ENCODE results near the gene SAMD4A. TPM values are rescaled to one million over a fixed set of nuclear protein-coding genes. Genes with fewer than 3 reads are reported as not detected.

SAMD4A gene
- total RNA-seq, 2 experiments from 2014 or later, result 3.6 to 3.9 TPM

DNA sequence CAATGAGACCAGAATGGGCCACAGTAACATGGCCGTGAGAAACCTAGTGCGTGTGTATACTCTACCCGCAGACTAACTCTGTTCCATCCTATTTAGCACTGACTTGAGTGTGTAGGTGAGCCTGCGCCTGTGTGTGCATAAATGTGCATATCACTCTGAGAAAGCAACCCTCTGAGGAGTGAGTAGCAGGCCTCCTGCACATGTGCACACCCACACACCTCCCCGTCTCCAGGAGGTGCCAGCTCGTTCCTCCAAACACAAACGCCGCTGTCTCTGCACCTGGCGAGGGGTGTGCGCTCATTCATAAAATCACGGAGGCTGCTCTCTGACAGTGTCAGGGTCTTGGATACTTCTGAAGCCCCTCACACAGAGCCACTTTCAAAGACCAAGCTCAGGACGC, 196.8 kb downstream of the SAMD4A start:
- CTCF ChIA-PET, result interaction anchor here (2.4 kb wide), 1 partner anchor 9 kb away, joined by 6 read pairs; no protein-coding TSS in a partner anchor

DNA sequence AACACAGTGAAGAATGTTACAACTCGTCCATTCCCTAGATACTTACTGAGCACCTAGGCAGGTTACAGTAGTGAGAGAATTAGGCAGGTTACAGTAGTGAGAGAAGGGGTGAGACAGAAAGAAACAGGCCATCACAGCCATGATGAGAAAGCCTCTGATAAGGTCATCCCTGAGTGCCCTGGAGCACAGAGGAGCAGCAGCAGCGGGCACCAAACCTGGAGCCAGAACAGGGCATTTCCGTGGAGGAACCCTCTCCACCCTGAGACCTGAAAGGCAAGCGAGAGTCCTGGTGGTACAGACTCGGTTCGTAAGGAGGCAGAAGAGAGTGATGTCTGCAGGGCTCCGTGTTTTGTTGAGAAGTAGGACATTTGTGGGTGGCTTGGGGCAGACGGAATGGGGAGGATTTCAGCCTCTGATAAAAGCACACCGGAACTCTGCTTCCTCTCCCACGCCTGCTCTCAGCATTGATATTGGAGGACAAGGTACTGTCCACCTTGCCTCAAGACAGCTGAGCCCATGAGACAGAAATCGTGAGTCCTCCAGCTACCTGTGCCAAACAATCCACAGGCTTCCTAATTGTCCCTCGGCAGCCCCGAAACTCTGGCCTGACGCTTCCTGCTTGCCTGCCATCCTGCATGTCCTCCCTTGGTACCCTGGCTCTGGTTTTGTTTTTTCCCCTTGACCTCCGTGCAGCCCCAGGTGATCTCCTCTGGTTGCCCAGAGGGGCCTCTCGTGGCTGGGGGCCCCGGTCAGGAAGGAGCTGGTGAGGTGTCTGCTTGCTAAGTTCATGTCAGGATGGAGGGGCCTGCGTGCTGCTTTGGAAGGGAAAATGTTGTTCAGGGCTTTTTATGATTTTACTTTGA, 199.6 kb downstream of the SAMD4A start:
- Mint-ChIP-seq H3K36me3 (ENCODE audit: low read depth) (no peaks in the 10 kb centered on the region), H3K9me3 (ENCODE audit: insufficient read depth) (no peaks in the 10 kb centered on the region), H3K27ac (peak overlapping the region; percentile 41), H3K4me1 (ENCODE audit: low read depth) (peaks cover 16% of the 10 kb centered on the region), H3K4me3 (no peak overlapping the region), H3K27me3 (ENCODE audit: low read depth) (peaks cover 10% of the 10 kb centered on the region)
- POLR2A ChIA-PET, result no interaction called here
- CTCF ChIA-PET, result interaction anchor here (1.2 kb wide), 1 partner anchor 40 kb away, joined by 3 read pairs; no protein-coding TSS in a partner anchor
- no peak for DNase-seq
- ATAC-seq, result no peak

More for the DNA sequence above, 196.8 kb downstream of the SAMD4A start:
- H3K4me1 Mint-ChIP-seq (ENCODE audit: low read depth), result peaks cover 16% of the 10 kb centered on the region
- no peaks in the 10 kb centered on the region for H3K9me3 Mint-ChIP-seq (ENCODE audit: insufficient read depth)
- ATAC-seq (no peak), DNase-seq (no peak)
- POLR2A ChIA-PET, result interaction anchor here (0.9 kb wide), 1 partner anchor 197 kb away, joined by 4 read pairs; the partner anchor contains the start of gene SAMD4A
- H3K27me3 Mint-ChIP-seq (ENCODE audit: low read depth), result no peaks in the 10 kb centered on the region
- H3K27ac Mint-ChIP-seq, result no peak overlapping the region
- H3K4me3 Mint-ChIP-seq, result no peak overlapping the region
- H3K36me3 Mint-ChIP-seq (ENCODE audit: low read depth), result no peaks in the 10 kb centered on the region

DNA sequence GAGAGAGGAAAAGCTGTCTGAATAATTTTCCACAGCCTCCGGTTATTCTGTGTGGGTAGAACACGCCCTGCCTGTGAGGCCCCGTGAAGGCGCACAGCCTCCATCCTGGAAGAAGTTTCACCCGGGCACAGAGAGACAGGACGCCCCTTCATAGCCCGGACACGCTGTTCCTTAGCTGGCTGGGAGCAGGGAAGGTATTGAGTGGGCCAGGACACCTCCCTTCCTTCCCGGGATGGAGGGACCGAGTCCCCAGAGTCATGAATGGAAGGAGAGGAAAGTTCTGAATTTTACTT, 200.2 kb downstream of the SAMD4A start:
- DNase-seq, result no peak
- CTCF ChIA-PET, result interaction anchor here (1.2 kb wide), 1 partner anchor 39 kb away, joined by 3 read pairs; no protein-coding TSS in a partner anchor
- Mint-ChIP-seq H3K27me3 (ENCODE audit: low read depth) (peaks cover 10% of the 10 kb centered on the region), H3K4me1 (ENCODE audit: low read depth) (peaks cover 20% of the 10 kb centered on the region), H3K36me3 (ENCODE audit: low read depth) (no peaks in the 10 kb centered on the region), H3K27ac (no peak overlapping the region), H3K4me3 (no peak overlapping the region), H3K9me3 (ENCODE audit: insufficient read depth) (no peaks in the 10 kb centered on the region)
- ATAC-seq, result no peak
- POLR2A ChIA-PET, result no interaction called here

DNA sequence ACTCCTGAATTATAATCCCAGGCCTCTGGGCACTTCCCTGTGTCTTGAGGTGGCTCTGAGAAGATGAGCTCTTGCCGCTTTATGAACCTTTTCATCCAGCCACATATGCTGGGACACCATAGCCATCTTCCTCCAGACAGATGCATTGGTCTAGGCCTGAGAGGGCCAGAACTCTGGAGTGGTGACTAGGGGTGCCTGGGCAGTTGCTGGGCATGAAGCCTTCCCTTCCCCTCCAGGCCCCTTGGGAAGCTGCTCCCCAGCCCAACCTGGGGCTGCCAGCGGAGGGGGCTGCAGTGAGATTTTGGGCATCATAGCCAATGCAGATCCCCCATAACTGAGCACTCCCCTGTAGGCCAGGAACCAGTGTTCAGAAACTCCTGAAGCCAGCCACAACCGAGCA, 200.5 kb downstream of the SAMD4A start:
- POLR2A ChIA-PET, result no interaction called here
- Mint-ChIP-seq H3K4me3 (no peak overlapping the region), H3K9me3 (ENCODE audit: insufficient read depth) (no peaks in the 10 kb centered on the region), H3K27me3 (ENCODE audit: low read depth) (peaks cover 10% of the 10 kb centered on the region), H3K27ac (no peak overlapping the region), H3K36me3 (ENCODE audit: low read depth) (no peaks in the 10 kb centered on the region), H3K4me1 (ENCODE audit: low read depth) (peaks cover 20% of the 10 kb centered on the region)
- no peak for ATAC-seq
- CTCF ChIA-PET, result interaction anchor here (1.2 kb wide), 1 partner anchor 39 kb away, joined by 3 read pairs; no protein-coding TSS in a partner anchor
- no peak for DNase-seq

DNA sequence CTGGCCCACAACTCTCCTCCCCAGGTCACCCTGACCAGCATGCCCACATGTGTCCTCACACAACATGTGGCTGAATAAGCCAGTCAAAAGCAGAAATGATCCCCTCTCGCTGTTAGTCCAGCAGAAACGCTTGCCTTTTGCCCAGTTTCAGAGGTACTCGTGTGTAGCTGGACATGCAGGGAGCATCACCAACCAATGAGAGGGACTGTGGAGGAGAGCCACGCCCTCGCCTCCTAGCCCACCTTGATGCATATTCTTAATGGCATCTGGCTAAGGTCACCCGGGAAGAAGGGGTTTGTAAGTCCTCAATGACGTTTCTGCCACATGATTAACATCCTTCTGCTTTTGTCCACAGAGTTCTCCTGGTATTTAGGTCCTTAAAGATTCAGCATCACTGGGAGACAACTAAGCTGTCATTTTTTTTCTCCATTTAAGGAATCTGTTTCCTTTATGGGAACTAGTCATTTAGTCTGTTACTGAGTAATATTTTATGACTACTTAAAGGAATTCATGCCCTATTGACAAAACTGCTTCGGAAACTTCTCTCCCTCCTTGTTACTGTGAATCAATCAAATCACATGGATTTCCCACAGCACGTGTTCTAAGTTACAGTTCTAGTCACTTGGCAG, 201.7 kb downstream of the SAMD4A start:
- Mint-ChIP-seq H3K4me3 (no peak overlapping the region), H3K27me3 (ENCODE audit: low read depth) (peaks cover 10% of the 10 kb centered on the region), H3K36me3 (ENCODE audit: low read depth) (no peaks in the 10 kb centered on the region), H3K27ac (no peak overlapping the region), H3K4me1 (ENCODE audit: low read depth) (peaks cover 30% of the 10 kb centered on the region), H3K9me3 (ENCODE audit: insufficient read depth) (no peaks in the 10 kb centered on the region)
- no peak for DNase-seq
- no peak for ATAC-seq
- ChIA-PET CTCF (no interaction called here), POLR2A (no interaction called here)

DNA sequence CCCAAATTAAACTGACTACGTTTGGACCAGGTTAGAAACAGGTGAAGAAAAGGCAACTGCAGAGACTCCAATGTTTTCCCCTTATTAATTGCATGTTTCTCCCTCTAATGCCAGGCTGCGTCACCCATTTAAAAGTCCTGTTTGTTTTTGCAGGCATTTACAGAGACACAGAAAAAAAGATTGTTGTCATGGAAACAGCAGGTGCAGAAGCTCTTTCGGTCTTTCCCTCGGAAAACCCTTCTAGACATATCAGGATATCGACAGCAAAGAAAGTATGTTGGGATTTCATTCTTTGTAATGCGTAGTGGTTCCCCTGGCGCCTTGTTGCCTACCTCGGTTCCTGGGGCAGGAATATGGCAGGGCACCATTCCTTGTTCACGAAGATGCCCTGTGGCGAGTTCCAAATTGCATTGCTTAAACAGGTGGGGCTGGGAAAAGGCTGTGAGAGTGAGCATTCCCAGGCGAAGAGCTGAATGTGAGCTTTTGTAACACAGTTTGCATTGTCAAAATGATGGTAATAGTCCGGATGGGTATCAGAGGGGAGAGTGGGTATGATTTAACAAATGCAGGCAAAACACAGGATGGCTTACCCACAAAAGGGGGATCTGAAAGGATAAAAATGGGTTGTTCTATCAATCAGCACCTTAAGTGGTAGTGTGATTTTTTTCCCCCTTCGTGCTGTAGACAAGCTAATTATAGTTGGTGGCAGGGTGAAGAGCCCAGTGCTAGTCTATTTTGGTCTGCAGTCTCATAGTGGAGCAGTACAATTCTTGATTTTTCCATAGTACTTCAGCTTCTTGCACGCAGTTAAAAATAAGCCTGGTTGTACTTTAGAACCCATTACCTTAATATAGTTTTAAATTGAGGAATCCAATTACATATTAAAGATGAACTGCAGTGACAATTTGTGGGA, 203.3 kb downstream of the SAMD4A start:
- DNase-seq, result no peak
- Mint-ChIP-seq H3K9me3 (ENCODE audit: insufficient read depth) (no peaks in the 10 kb centered on the region), H3K36me3 (ENCODE audit: low read depth) (no peaks in the 10 kb centered on the region), H3K27me3 (ENCODE audit: low read depth) (peaks cover 10% of the 10 kb centered on the region), H3K27ac (no peak overlapping the region), H3K4me1 (ENCODE audit: low read depth) (peaks cover 41% of the 10 kb centered on the region), H3K4me3 (no peak overlapping the region)
- CTCF ChIA-PET, result interaction anchor here (1.0 kb wide), 1 partner anchor 207 kb away, joined by 3 read pairs; no protein-coding TSS in a partner anchor
- ATAC-seq, result no peak
- POLR2A ChIA-PET, result no interaction called here

DNA sequence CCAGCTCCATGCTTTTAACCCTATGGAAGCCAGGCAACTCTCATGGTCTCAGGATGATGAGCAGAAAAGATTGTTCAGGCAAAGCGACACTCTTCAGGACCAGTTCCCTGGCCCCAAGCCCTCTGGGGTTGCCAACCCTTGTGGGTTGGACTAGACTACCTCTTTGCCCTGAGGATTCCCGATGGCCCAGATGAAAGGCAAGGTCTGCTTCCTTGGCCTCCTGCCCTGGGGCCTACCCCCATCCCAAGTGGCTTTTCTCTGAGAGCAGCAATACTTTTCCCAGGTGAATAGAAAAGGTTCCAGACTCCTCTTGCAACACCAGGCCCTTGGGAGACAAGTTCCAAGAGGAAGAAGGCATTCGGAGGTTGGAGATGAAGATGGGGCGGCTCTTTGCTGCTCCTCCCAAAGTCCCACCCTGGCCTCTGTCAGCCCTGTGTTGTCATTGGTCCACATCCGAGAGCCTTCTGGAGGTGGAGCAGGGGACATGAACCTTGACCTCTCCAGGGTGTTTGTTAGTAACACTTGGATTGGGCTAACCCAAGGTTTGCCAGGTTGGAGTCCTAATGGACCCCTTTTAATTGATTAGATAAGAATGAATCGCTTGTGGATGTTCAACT, 204.6 kb downstream of the SAMD4A start:
- peaks cover 10% of the 10 kb centered on the region for H3K27me3 Mint-ChIP-seq (ENCODE audit: low read depth)
- no peak for DNase-seq
- POLR2A ChIA-PET, result no interaction called here
- no peak overlapping the region for H3K4me3 Mint-ChIP-seq
- H3K27ac Mint-ChIP-seq, result no peak overlapping the region
- CTCF ChIA-PET, result interaction anchor here (6.8 kb wide), 1 partner anchor 206 kb away, joined by 318 read pairs; the partner anchor contains the start of gene SAMD4A
- no peaks in the 10 kb centered on the region for H3K9me3 Mint-ChIP-seq (ENCODE audit: insufficient read depth)
- no peak for ATAC-seq
- H3K36me3 Mint-ChIP-seq (ENCODE audit: low read depth), result no peaks in the 10 kb centered on the region
- peaks cover 46% of the 10 kb centered on the region for H3K4me1 Mint-ChIP-seq (ENCODE audit: low read depth)

DNA sequence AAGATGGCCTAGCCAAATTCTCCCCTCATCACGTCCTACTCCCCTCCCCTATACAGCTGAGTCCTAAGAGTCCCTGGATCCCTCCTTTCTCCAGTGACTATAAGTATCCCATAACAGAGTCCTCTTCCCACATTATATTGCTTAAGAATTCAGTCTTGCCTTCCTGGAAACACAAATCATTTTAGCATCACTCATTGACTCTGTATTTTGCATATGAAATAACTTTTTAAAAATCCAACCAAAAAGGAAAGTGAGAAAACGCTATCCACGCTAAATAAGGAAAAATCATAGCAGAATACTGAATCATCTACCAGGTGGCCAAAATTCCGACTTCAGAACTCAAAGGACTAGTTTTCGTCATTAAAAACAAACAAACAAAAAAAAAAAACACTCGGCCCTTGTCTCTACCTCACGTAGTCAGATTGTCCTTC, 205.5 kb downstream of the SAMD4A start:
- H3K4me3 Mint-ChIP-seq, result peak overlapping the region; percentile 63
- no peaks in the 10 kb centered on the region for H3K9me3 Mint-ChIP-seq (ENCODE audit: insufficient read depth)
- ChIA-PET POLR2A (interaction anchor here (0.6 to 2.0 kb wide), 7 partner anchors 16 to 206 kb away, joined by 3 to 20 read pairs (median 3); partner anchors contain the start of gene SAMD4A), CTCF (interaction anchor here (0.8 to 6.8 kb wide), 41 partner anchors 8 to 284 kb away, joined by 3 to 318 read pairs (median 9); partner anchors contain the start of genes CGRRF1, GMFB and SAMD4A)
- H3K27ac Mint-ChIP-seq, result peak overlapping the region; percentile 93
- ATAC-seq (no peak), DNase-seq (no peak)
- H3K36me3 Mint-ChIP-seq (ENCODE audit: low read depth), result no peaks in the 10 kb centered on the region
- peaks cover 51% of the 10 kb centered on the region for H3K4me1 Mint-ChIP-seq (ENCODE audit: low read depth)
- H3K27me3 Mint-ChIP-seq (ENCODE audit: low read depth), result peaks cover 10% of the 10 kb centered on the region

DNA sequence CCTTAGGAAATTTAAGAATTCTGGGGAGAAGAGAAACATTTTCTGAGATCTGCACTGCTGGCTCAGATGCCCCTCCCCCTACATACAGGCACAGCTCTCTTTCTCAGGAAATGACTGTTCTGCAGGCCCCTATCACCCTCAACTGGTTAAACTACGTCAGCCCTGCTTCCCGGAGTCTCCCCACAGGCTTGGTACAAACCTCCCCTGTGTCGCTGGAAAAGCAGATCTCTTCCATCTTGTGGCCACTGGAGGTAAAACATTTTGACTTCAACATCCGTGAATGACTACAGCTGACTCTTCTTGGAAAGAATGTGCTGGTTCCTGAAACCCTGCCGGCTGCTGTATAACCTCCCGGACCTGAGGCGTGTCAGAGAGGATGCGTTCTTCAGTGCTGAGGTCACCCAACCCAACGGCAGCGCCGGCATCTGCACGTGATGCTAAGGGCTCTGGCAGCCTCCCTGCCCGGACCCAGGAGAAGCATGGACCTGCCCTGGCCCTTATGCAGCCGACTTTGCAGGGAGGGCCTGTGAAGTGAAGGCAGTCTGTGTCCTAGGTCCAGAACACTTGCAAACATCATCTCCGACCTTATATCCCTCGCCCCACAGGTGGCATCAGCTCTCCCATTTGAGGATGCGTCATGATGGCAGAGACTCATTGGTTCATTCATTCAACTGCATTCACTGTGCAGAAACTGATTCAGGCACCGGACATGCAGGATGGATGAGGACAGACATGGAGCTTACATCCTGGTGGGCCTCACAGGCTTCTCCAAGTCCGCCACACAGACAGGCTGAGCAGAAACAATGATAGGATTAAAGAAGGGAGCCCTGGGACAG, 206.5 kb downstream of the SAMD4A start:
- ChIA-PET CTCF (interaction anchor here (0.7 to 6.8 kb wide), 63 partner anchors 9 to 403 kb away, joined by 3 to 318 read pairs (median 6); partner anchors contain the start of genes CGRRF1, GMFB and SAMD4A), POLR2A (interaction anchor here (0.6 to 2.0 kb wide), 8 partner anchors 17 to 402 kb away, joined by 3 to 20 read pairs (median 3); partner anchors contain the start of gene SAMD4A)
- Mint-ChIP-seq H3K27me3 (ENCODE audit: low read depth) (peaks cover 10% of the 10 kb centered on the region), H3K4me3 (peak overlapping the region; percentile 63), H3K36me3 (ENCODE audit: low read depth) (no peaks in the 10 kb centered on the region), H3K9me3 (ENCODE audit: insufficient read depth) (no peaks in the 10 kb centered on the region), H3K27ac (peak overlapping the region; percentile 93), H3K4me1 (ENCODE audit: low read depth) (peaks cover 60% of the 10 kb centered on the region)
- peak; percentile 84 for ATAC-seq
- peak; percentile 92 for DNase-seq

DNA sequence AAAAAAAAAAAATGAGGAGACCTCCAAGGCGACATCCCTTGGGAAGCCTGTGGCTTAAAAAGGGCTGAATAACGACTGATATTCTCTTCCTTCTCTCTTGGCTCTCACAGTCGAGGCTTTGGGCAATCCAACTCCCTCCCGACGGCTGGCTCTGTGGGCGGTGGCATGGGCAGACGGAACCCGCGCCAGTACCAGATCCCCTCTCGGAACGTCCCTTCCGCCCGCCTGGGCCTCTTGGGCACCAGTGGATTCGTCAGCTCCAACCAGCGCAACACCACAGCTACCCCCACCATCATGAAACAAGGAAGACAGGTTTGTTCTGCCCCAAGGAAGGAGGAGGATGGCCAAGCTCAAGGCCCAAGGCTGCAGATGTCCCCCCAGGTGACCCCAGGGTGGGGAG, 207.9 kb downstream of the SAMD4A start:
- no peaks in the 10 kb centered on the region for H3K36me3 Mint-ChIP-seq (ENCODE audit: low read depth)
- CTCF ChIA-PET, result interaction anchor here (0.6 to 6.8 kb wide), 39 partner anchors 8 to 408 kb away, joined by 3 to 318 read pairs (median 7); partner anchors contain the start of genes CGRRF1, GCH1, MAPK1IP1L and SAMD4A
- H3K4me1 Mint-ChIP-seq (ENCODE audit: low read depth), result peaks cover 63% of the 10 kb centered on the region
- ATAC-seq, result no peak
- H3K27ac Mint-ChIP-seq, result no peak overlapping the region
- peaks cover 6% of the 10 kb centered on the region for H3K27me3 Mint-ChIP-seq (ENCODE audit: low read depth)
- POLR2A ChIA-PET, result interaction anchor here (0.8 kb wide), 2 partner anchors 208 to 209 kb away, joined by 3 read pairs; partner anchors contain the start of gene SAMD4A
- H3K4me3 Mint-ChIP-seq, result no peak overlapping the region
- H3K9me3 Mint-ChIP-seq (ENCODE audit: insufficient read depth), result no peaks in the 10 kb centered on the region
- DNase-seq, result no peak

All from activated CD8-positive, alpha-beta T cell treated with anti-CD3 and anti-CD28 coated beads, Interleukin-2, amount 10 ng/mL, durations not matched to agents 7 days and 5 days (primary cell).